Measurements from ENCODE around the gene POU2F3.

Gene POU2F3

GRCh38 chr11:120310870-120311269 is 70.9 kb downstream of the POU2F3 start:
- no peak for DNase-seq (ENCODE audit: low read depth in 1 of 2, low spot score in 1 of 2)
- no peak for TF ChIP-seq JUND (IDR thresholded peaks at IDR 0.05; ENCODE audit: low read depth)
- in situ Hi-C loops (cut with HindIII; ENCODE audit: low pct_unique_long_range_greater_than_20kb, low sequenced_read_pairs) = no loop called here

- no peak for TF ChIP-seq JUND (IDR thresholded peaks at IDR 0.05; ENCODE audit: low read depth)
- no peak for DNase-seq (ENCODE audit: low read depth in 1 of 2, low spot score in 1 of 2)
- in situ Hi-C loops (cut with HindIII; ENCODE audit: low pct_unique_long_range_greater_than_20kb, low sequenced_read_pairs) = no loop called here
Measured at GRCh38 chr11:120314861-120315260, 74.9 kb downstream of the POU2F3 start.

GRCh38 chr11:120316880-120317688 is 77.1 kb downstream of the POU2F3 start:
- peak; percentile 75 to 98 for DNase-seq (ENCODE audit: low read depth in 1 of 2, low spot score in 1 of 2)
- TF ChIP-seq JUND (IDR thresholded peaks at IDR 0.05; ENCODE audit: low read depth) = no peak
- in situ Hi-C loops (cut with HindIII; ENCODE audit: low pct_unique_long_range_greater_than_20kb, low sequenced_read_pairs) = no loop called here

GRCh38 chr11:120317689-120318480 is 77.9 kb downstream of the POU2F3 start:
- in situ Hi-C loops (cut with HindIII; ENCODE audit: low pct_unique_long_range_greater_than_20kb, low sequenced_read_pairs) = no loop called here
- TF ChIP-seq JUND (IDR thresholded peaks at IDR 0.05; ENCODE audit: low read depth) = no peak

GRCh38 chr11:120318906-120319305 is 79.0 kb downstream of the POU2F3 start:
- TF ChIP-seq JUND (IDR thresholded peaks at IDR 0.05; ENCODE audit: low read depth) = no peak

More at GRCh38 chr11:120317689-120318480, 77.9 kb downstream of the POU2F3 start:
- no peak for DNase-seq (ENCODE audit: low read depth in 1 of 2, low spot score in 1 of 2)

DNA sequence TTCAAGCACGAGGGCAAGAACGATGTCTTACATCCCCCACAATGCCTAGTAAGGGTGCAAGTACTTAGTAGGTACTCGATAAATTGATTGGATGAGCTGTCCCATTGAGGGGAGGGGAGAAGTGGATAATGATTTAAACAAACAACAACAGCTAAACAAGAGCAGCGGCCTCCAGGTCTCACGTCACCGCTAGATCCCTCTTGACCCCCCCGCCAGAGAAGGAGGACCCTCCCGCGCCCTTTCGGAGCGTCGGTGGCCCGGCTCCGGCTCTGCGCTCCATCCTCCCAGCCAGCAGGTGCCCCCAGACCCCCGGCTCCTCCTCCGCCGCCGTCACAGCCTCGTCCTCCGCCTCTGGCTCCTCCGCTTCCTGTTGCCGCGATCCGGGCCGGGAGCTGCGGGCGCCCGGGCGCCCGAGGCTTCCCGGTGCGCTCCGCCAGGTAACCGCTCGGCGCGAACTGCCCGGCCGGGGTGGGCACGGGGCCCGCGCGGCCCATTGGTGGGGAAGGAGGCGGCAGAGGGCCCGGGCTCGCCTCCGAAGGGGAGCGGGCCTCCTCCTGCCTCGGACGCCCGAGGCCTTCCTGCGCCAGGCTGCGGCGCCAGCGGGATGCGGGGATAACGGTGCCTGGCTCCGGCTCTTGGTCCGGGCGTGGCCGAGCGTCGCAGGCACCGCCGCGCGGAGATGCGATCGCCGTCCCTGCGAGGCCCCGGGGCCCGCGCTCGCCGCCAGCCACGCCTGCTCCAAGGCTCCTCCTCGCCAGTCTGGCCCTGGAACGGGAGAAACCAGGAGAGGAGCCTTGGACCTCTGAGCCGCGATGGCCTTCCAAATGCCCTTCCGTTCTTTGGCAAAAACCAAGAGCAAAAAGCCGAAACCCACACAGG is 85.2 kb downstream of the POU2F3 start, which contains the start of gene TLCD5:
TSS of gene TLCD5 (plus strand) at position 368 of the 879 bp plus-strand sequence. CDS start 2,143 bp downstream, outside the sequence.
- DNase-seq (ENCODE audit: low read depth in 1 of 2, low spot score in 1 of 2) = peak; percentile 49 to 74
- in situ Hi-C loops (cut with HindIII; ENCODE audit: low pct_unique_long_range_greater_than_20kb, low sequenced_read_pairs) = no loop called here
- no peak for TF ChIP-seq JUND (IDR thresholded peaks at IDR 0.05; ENCODE audit: low read depth)

More at GRCh38 chr11:120318906-120319305, 79.0 kb downstream of the POU2F3 start:
- no peak for DNase-seq (ENCODE audit: low read depth in 1 of 2, low spot score in 1 of 2)
- in situ Hi-C loops (cut with HindIII; ENCODE audit: low pct_unique_long_range_greater_than_20kb, low sequenced_read_pairs) = no loop called here

DNA sequence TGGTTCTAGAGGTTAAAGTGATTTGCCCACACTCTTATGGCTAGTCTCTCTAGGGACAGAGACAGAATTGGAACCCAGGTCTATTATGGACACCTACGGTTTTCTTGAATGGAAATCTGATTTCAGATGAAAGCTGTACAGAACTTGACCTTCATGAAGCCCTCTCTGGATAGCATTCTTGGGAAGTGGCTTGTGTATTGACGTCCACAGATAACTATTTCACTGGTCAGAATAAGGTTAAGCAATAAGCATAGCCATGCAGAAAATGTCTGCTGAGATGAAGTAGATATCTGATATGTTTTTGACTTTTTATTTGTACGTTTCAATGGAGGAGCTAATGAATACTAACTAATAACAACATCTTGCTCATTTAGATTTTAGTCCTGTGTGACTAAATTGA is 86.3 kb downstream of the POU2F3 start:
- DNase-seq (ENCODE audit: low read depth in 1 of 2, low spot score in 1 of 2) = no peak
- in situ Hi-C loops (cut with HindIII; ENCODE audit: low pct_unique_long_range_greater_than_20kb, low sequenced_read_pairs) = no loop called here
- TF ChIP-seq JUND (IDR thresholded peaks at IDR 0.05; ENCODE audit: low read depth) = no peak

GRCh38 chr11:120326845-120327281 is 86.9 kb downstream of the POU2F3 start:
- in situ Hi-C loops (cut with HindIII; ENCODE audit: low pct_unique_long_range_greater_than_20kb, low sequenced_read_pairs) = no loop called here
- no peak for DNase-seq (ENCODE audit: low read depth in 1 of 2, low spot score in 1 of 2)
- TF ChIP-seq JUND (IDR thresholded peaks at IDR 0.05; ENCODE audit: low read depth) = no peak

DNA sequence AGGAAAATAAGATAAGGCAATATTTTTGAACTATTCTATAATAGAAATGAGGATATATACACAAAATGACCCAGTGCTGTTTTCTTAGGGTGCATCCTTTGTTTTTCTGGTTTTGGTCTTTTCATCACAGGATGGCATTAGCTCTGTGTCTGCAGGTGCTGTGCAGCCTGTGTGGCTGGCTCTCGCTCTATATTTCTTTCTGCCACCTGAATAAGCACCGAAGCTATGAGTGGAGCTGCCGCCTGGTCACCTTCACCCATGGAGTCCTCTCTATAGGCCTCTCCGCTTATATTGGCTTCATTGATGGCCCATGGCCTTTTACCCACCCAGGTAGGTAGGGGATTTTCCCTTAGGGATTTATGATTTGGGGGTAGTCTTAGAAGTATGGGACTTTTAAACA is 87.4 kb downstream of the POU2F3 start:
- no peak for TF ChIP-seq JUND (IDR thresholded peaks at IDR 0.05; ENCODE audit: low read depth)
- in situ Hi-C loops (cut with HindIII; ENCODE audit: low pct_unique_long_range_greater_than_20kb, low sequenced_read_pairs) = no loop called here
- DNase-seq (ENCODE audit: low read depth in 1 of 2, low spot score in 1 of 2) = no peak

DNA sequence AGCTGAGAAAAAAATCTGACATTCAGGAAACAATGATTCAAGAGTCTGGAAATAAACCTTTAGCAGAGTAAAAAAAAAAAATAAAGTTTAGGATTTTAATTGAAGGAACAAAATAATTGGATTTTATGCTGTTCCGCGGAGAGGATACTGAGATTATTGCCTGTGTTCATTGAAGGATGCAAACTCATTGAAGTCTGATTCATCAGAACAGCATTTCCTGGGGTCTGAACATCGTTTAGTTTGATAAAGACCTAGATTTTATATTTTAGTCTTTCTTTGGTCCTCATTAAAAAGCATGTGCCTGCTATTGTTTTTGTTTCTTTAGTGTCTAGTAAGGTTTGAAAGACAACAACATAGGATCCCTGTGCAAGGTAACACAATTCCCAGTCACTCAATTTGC is 89.6 kb downstream of the POU2F3 start:
- no peak for DNase-seq (ENCODE audit: low read depth in 1 of 2, low spot score in 1 of 2)
- in situ Hi-C loops (cut with HindIII; ENCODE audit: low pct_unique_long_range_greater_than_20kb, low sequenced_read_pairs) = no loop called here
- TF ChIP-seq JUND (IDR thresholded peaks at IDR 0.05; ENCODE audit: low read depth) = no peak

DNA sequence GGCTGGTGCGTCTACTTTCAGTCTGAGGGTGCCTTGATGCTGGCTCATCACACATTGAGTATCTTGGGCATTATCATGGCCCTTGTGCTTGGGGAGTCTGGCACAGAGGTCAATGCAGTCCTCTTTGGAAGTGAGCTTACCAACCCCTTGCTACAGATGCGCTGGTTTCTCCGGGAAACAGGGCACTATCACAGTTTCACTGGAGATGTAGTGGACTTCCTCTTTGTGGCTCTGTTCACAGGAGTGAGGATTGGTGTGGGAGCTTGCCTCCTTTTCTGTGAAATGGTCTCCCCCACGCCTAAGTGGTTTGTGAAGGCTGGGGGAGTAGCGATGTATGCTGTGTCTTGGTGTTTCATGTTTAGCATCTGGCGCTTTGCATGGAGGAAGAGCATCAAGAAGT is 90.1 kb downstream of the POU2F3 start:
- in situ Hi-C loops (cut with HindIII; ENCODE audit: low pct_unique_long_range_greater_than_20kb, low sequenced_read_pairs) = no loop called here
- no peak for TF ChIP-seq JUND (IDR thresholded peaks at IDR 0.05; ENCODE audit: low read depth)
- DNase-seq (ENCODE audit: low read depth in 1 of 2, low spot score in 1 of 2) = no peak

Data from T47D (cell line).